Adrenal gland (tissue), 12 donors: Measurements from ENCODE around the gene GBP6. TPM values are rescaled to one million over a fixed set of nuclear protein-coding genes. Genes with fewer than 3 reads are reported as not detected.
"Not testable (repeated sequence)": the region's sequence is repeated elsewhere in the genome, so short reads cannot be mapped to it uniquely, and the experiment has no call there.

Experiments used
- DNase-seq, 7 donors: peaks; one replicate each; pipeline ENCODE4 v3.0.0-alpha.2; 2019 to 2020
- H3K27ac ChIP-seq, 5 donors: fragments of 200-600 bp; sonication (generic) in 4 of 5; 1 replicate in 3 of 5; 2 replicates in 2 of 5; pipeline versions ENCODE4 v1.5.1 to v1.8.0; 2016 to 2020; ENCODE audit warnings: mild to moderate bottlenecking in 1 of 5
- H3K27me3 ChIP-seq: fragments of 200-600 bp; 2 replicates; pipeline ENCODE4 v1.8.0; 2021
- H3K36me3 ChIP-seq, 2 donors: fragments of 200-600 bp; replicated peaks in 1 of 2; 1 replicate in 1 of 2; 2 replicates in 1 of 2; pipeline versions ENCODE4 v1.5.1 to v1.8.0; 2018 to 2022
- H3K4me1 ChIP-seq, 2 donors: fragments of 200-600 bp; replicated peaks in 1 of 2; 1 replicate in 1 of 2; 2 replicates in 1 of 2; pipeline versions ENCODE4 v1.5.1 to v1.8.0; 2018 to 2021
- H3K4me3 ChIP-seq, 4 donors: fragments of 200-600 bp; sonication (generic) in 3 of 4; one replicate each; pipeline ENCODE4 v1.5.1; 2016 to 2018
- H3K9me3 ChIP-seq, 3 donors: fragments of 200-600 bp; sonication (generic) in 1 of 3; replicated peaks in 1 of 3; 1 replicate in 2 of 3; 2 replicates in 1 of 3; pipeline versions ENCODE4 v1.5.1 to v1.8.0; 2016 to 2021
- CTCF ChIP-seq, 6 experiments: fragments of 450-650 bp in 4 of 6; fragments of 200-600 bp in 2 of 6; sonication (generic) in 1 of 6; IDR thresholded peaks; 1 replicate in 5 of 6; 2 replicates in 1 of 6; pipeline versions ENCODE4 v1.5.1 to v1.8.0; 2016 to 2021; ENCODE audit warnings: antibody characterized with exemption in 6 of 6, mild to moderate bottlenecking in 2 of 6, moderate library complexity in 1 of 6
- POLR2A ChIP-seq, 2 donors: fragments of 450-650 bp; IDR thresholded peaks; one replicate each; pipeline ENCODE4 v1.6.1; 2017; ENCODE audit warnings: antibody characterized with exemption in 2 of 2, mild to moderate bottlenecking in 2 of 2, moderate library complexity in 1 of 2
- WGBS, 4 donors: extraction: QIAGEN DNeasy Blood & Tissue Kit in 2 of 4; methylation state at CpG; one replicate each; pipeline versions ENCODE4 v1.1.5 to v1.1.7; 2013 to 2017; 5-methylcytosine and 5-hydroxymethylcytosine counted together
- intact Hi-C, 2 donors: fragments of 100-400 bp; cut with DNase I; formaldehyde crosslinking; loops; one replicate each; pipeline versions ENCODE4 v1.14.1 to v1.15.0; 2022 to 2023
- polyA plus RNA-seq, 3 donors: library from polyadenylated mRNA; stranded (reverse); fragments of 200-250 nt in 2 of 3; fragments of 350-450 nt in 1 of 3; fragmentation: Illumina TruSeq in 1 of 3; extraction: RNeasy Lipid Tissue Mini Kit (QIAGEN cat#74804) in 1 of 3; gene quantifications; one replicate each; pipeline ENCODE4 v1.2.3, GENCODE V29; 2013 to 2014
- total RNA-seq, 9 donors: library from RNA; depleted of rRNA in 4 of 9; stranded (reverse); fragments of >200 nt in 4 of 9; fragments of 120-200 nt in 1 of 9; fragmentation: NEBNext Ultra II Directional in 1 of 9; extraction: Animal tissue kit (Norgen Biotek cat#: 25700) in 1 of 9; gene quantifications; one replicate each; pipeline versions ENCODE4 v1.1.0 to v1.2.4, GENCODE V29; 2013 to 2023
- donor health status: healthy with polysubstance abuse.
- donor health status: Bipolar disorder and iron deficiency.
- donor health status: DM: yes; HTN: yes; CAD: no.
- donor health status: DM: no; HTN: no; CAD: no.
- donor health status: DM: no; HTN: no; CAD: no.
- donor health status: DM: yes; HTN: yes; CAD: no.

GBP6 gene
- total and polyA plus RNA-seq, 12 donors: 0.07 to 0.54 (median 0.08) TPM; not detected in 7

DNA sequence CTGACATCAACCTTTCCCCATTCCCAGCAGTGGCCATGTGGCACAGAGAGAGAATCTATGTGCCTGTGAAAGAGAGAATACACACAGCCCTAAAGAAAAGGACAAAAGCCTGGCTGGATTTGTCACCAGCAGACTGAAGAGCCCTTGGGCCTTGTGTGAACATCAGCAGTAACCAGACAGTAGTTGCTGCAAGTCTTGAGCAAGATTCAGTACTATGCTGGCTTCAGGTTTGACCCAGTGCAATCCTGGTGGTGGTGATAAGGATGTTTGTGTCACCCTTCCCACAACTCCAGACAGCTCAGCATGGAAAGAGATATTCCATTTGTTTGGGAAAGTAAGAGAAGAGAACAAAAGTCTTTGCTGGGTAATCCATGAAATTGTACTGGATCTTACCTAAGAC lies 28.4 kb upstream of the GBP6 start:
- no peak overlapping the region for H3K4me3 ChIP-seq
- no peaks in the 10 kb centered on the region for H3K36me3 ChIP-seq
- no peaks in the 10 kb centered on the region for H3K27me3 ChIP-seq
- intact Hi-C loops: no loop called here
- no peak for DNase-seq
- H3K4me1 ChIP-seq: no peaks in the 10 kb centered on the region
- H3K9me3 ChIP-seq: no peaks in the 10 kb centered on the region
- no peak for TF ChIP-seq CTCF (IDR thresholded peaks at IDR 0.05)
- TF ChIP-seq POLR2A (IDR thresholded peaks at IDR 0.05): no peak
- H3K27ac ChIP-seq: no peak overlapping the region

DNA sequence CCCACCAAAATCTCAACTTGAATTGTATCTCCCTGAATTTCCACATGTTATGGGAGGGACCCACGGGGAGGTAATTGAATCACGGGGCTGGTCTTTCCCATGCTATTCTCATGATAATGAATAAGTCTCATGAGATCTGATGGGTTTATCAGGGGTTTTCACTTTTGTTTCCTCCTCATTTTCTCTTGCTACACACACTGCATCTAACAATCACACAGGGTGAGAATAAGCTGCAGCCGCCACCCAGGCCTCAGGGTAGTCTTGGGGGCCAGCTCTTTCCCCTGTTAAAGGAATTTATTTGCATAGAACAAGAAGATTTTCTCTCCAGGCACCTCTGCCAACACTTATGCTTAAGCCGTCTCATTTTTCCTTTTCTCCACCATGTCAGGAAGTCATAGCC lies 26.0 kb upstream of the GBP6 start:
- intact Hi-C loops: no loop called here
- TF ChIP-seq POLR2A (IDR thresholded peaks at IDR 0.05) (no peak), CTCF (IDR thresholded peaks at IDR 0.05) (no peak)
- 69 to 79% (median 72%) methylated on average over 4 of the region's 4 CpGs for WGBS, 4 donors
- H3K4me3 ChIP-seq: no peak overlapping the region
- H3K36me3 ChIP-seq: no peaks in the 10 kb centered on the region
- H3K27me3 ChIP-seq: no peaks in the 10 kb centered on the region
- H3K4me1 ChIP-seq: no peaks in the 10 kb centered on the region
- no peaks in the 10 kb centered on the region for H3K9me3 ChIP-seq
- H3K27ac ChIP-seq: no peak overlapping the region
- DNase-seq: no peak

GRCh38 chr1:89339039-89339438 lies 24.8 kb upstream of the GBP6 start:
- Histone ChIP-seq H3K9me3 (no peaks in the 10 kb centered on the region), H3K4me3 (no peak overlapping the region), H3K36me3 (no peaks in the 10 kb centered on the region), H3K27ac (no peak overlapping the region), H3K4me1 (no peaks in the 10 kb centered on the region), H3K27me3 (no peaks in the 10 kb centered on the region)
- intact Hi-C loops: no loop called here
- 53 to 77% (median 67%) methylated on average over 4 of the region's 4 CpGs for WGBS, 4 donors
- DNase-seq: no peak
- TF ChIP-seq CTCF (IDR thresholded peaks at IDR 0.05): no peak
- TF ChIP-seq POLR2A (IDR thresholded peaks at IDR 0.05): no peak

DNA sequence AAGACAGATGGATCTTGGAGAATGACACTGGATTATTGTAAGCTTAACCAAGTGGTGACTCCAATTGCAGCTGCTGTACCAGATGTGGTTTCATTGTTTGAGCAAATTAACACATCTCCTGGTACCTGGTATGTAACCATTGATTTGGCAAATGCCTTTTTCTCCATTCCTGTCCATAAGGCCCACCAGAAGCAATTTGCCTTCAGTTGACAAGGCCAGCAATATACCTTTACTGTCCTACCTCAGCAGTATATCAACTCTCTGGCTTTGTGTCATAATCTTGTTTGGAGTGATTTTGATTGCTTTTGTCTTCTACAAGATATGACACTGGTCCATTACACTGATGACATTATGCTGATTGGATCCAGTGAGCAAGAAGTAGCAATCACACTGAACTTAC lies 18.4 kb upstream of the GBP6 start:
- H3K4me1 ChIP-seq, intact Hi-C loops, H3K9me3 ChIP-seq, H3K4me3 ChIP-seq, DNase-seq, H3K27ac ChIP-seq, H3K36me3 ChIP-seq, H3K27me3 ChIP-seq: not testable (repeated sequence)

DNA sequence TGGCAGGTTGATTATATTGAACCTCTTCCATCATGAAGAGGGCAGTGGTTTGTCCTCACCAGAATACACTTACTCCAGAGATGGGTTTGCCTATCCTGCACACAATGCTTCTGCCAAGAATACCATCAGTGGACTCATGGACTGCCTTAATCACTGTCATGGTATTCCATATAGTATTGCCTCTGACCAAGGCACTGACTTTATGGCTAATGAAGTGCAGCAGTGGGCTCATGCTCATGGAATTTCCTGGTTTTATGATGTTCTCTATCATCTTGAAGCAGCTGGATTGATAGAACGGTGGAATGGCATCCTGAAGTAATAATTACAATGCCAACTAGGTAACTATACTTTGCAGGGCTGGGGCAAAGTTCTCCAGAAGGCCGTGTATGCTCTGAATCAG lies 16.6 kb upstream of the GBP6 start:
- intact Hi-C loops: no loop called here
- H3K9me3 ChIP-seq: no peaks in the 10 kb centered on the region
- H3K27me3 ChIP-seq: no peaks in the 10 kb centered on the region
- WGBS, 4 donors: 58 to 78% (median 74%) methylated on average over 2 of the region's 2 CpGs
- DNase-seq: no peak
- H3K36me3 ChIP-seq: no peaks in the 10 kb centered on the region
- no peak overlapping the region for H3K27ac ChIP-seq
- no peaks in the 10 kb centered on the region for H3K4me1 ChIP-seq
- TF ChIP-seq POLR2A (IDR thresholded peaks at IDR 0.05) (no peak), CTCF (IDR thresholded peaks at IDR 0.05) (no peak)
- H3K4me3 ChIP-seq: no peak overlapping the region
